Upper lobe of right lung (tissue), 1 donor: ENCODE results near the gene OR8D1. TPM values are rescaled to one million over a fixed set of nuclear protein-coding genes. Genes with fewer than 3 reads are reported as not detected.
"Not testable (repeated sequence)": the region's sequence is repeated elsewhere in the genome, so short reads cannot be mapped to it uniquely, and the experiment has no call there.

Source experiments
- ATAC-seq: fragments of 200-7000 bp; cut with Tn5 transposase; one replicate; pipeline ENCODE4 v1.9.1; 2020; ENCODE audit warnings: mild to moderate bottlenecking, moderate library complexity
- DNase-seq: peaks from one replicate; pipeline ENCODE4 v3.0.0-alpha.2; 2020
- H3K27ac ChIP-seq: fragments of 200-600 bp; one replicate; pipeline ENCODE4 v1.8.0; 2022
- H3K27me3 ChIP-seq: fragments of 200-600 bp; one replicate; pipeline ENCODE4 v1.8.0; 2022; ENCODE audit warnings: mild to moderate bottlenecking
- H3K36me3 ChIP-seq: fragments of 200-600 bp; one replicate; pipeline ENCODE4 v1.8.0; 2022
- H3K4me1 ChIP-seq: fragments of 200-600 bp; one replicate; pipeline ENCODE4 v1.8.0; 2022
- H3K4me3 ChIP-seq: fragments of 200-600 bp; one replicate; pipeline ENCODE4 v1.8.0; 2022; ENCODE audit warnings: mild to moderate bottlenecking
- H3K9me3 ChIP-seq: fragments of 200-600 bp; one replicate; pipeline ENCODE4 v1.8.0; 2022
- CTCF ChIP-seq: fragments of 200-600 bp; IDR thresholded peaks from one replicate; pipeline ENCODE4 v1.8.0; 2022; ENCODE audit warnings: antibody characterized with exemption
- intact Hi-C: fragments of 100-400 bp; cut with DNase I; formaldehyde crosslinking; loops from one replicate; pipeline ENCODE4 v1.11.0; 2022
- total RNA-seq: library from RNA; stranded (reverse); fragmentation: NEBNext Ultra II Directional; extraction: Animal tissue kit (Norgen Biotek cat#: 25700); gene quantifications from one replicate; pipeline ENCODE4 v1.2.1, GENCODE V29; 2021
- donor health status: DM: no; HTN: yes; CAD: no; lungs with severe emphysema.

Gene OR8D1
- total RNA-seq, 1 donor from 2014 or later: not detected

DNA sequence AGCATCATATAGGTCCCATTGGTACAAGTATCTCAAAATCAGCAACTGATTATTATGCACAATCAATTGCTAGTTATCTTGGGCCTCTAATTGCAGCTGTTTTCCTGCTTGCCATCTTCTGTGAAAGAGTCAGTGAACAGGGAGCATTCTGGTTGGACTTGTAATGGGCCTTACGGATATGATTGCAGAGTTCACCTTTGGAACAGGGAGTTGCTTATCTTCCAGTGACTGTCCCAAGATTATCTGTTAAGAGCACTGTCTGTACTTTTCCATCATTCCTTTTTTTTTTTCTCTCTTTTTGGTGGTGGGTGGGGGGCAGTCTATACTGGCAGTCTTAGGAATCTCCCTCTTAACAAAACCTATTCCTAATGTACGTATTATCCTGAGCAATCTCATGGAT lies 39.7 kb downstream of the OR8D1 start:
- intact Hi-C loops: no loop called here
- DNase-seq (no peak), ATAC-seq (no peak)
- H3K9me3 ChIP-seq: no peaks in the 10 kb centered on the region
- no peaks in the 10 kb centered on the region for H3K4me1 ChIP-seq
- no peaks in the 10 kb centered on the region for H3K36me3 ChIP-seq
- H3K4me3 ChIP-seq: no peak overlapping the region
- no peak overlapping the region for H3K27ac ChIP-seq
- no peak for TF ChIP-seq CTCF
- H3K27me3 ChIP-seq: no peaks in the 10 kb centered on the region

- H3K4me3 ChIP-seq, DNase-seq, H3K27me3 ChIP-seq, ATAC-seq, H3K27ac ChIP-seq, H3K9me3 ChIP-seq, H3K36me3 ChIP-seq, intact Hi-C loops, H3K4me1 ChIP-seq: not testable (repeated sequence)
Observed at GRCh38 chr11:124270886-124271285, 42.9 kb downstream of the OR8D1 start.

- H3K27me3 ChIP-seq, H3K4me3 ChIP-seq, H3K4me1 ChIP-seq, H3K9me3 ChIP-seq, H3K27ac ChIP-seq, H3K36me3 ChIP-seq, intact Hi-C loops, DNase-seq: not testable (repeated sequence)
- peak; percentile 67 for ATAC-seq
Observed at GRCh38 chr11:124265041-124265440, 48.7 kb downstream of the OR8D1 start.

DNA sequence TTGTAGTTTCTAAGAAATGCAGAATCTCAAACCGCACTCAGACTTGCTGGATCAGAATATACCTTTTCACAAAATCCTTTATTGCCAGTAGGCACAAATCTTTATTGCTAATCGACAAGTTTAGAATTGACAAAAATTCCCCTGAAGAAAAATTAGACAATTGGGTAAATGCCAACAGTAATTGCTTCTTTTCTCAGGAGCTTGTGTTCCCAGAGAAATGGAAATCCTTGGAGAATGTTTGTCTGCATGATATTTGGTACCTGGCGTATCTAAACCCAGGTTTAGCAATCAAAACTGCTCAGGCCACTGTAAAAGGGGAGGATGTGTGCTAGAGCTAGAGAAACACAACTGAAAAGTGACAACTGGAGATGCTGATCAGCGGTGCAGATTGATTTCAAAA lies 57.7 kb downstream of the OR8D1 start, which contains the start of gene OR8G5:
OR8G5 (plus strand) TSS at position 301 of the 400 bp plus-strand sequence. CDS start 8,556 bp downstream, outside the sequence.
- Histone ChIP-seq H3K27ac (no peak within 1 kb of the TSS), H3K4me1 (no peaks in the 10 kb centered on the region), H3K27me3 (no peaks in the 10 kb centered on the region), H3K9me3 (no peaks in the 10 kb centered on the region), H3K4me3 (no peak within 1 kb of the TSS), H3K36me3 (no peaks in the 10 kb centered on the region)
- ATAC-seq (no peak), DNase-seq (no peak)
- no peak for TF ChIP-seq CTCF
- intact Hi-C loops: no loop called here

Other genes with a start within 250 kb of the OR8D1 start
- 42.0 TPM for gene VWA5A, start 198.5 kb downstream of the OR8D1 start, total RNA-seq
- gene OR10D3, start 130.6 kb downstream of the OR8D1 start, total RNA-seq: not detected
- not detected for gene OR8G1, start 72.9 kb downstream of the OR8D1 start, total RNA-seq
- 0.58 TPM for gene OR8G5, start 57.6 kb downstream of the OR8D1 start, total RNA-seq
- not detected for gene OR8D2, start 6.2 kb upstream of the OR8D1 start, total RNA-seq
- not detected for gene OR8B2, start 70.5 kb upstream of the OR8D1 start, total RNA-seq
- gene OR8B3, start 85.1 kb upstream of the OR8D1 start, total RNA-seq: not detected
- gene OR8B4, start 110.9 kb upstream of the OR8D1 start, total RNA-seq: not detected
- gene OR8B8, start 131.7 kb upstream of the OR8D1 start, total RNA-seq: not detected
- gene OR8B12, start 229.7 kb upstream of the OR8D1 start, total RNA-seq: not detected